Loucy (cell line): ENCODE data around the gene PCSK9.

Experiments used
- H2AFZ ChIP-seq: fragments of 200-600 bp; sonication (generic); 2 replicates; pipeline ENCODE4 v1.6.0; 2016; ENCODE audit warnings: antibody characterized with exemption, mild to moderate bottlenecking, low read length, moderate library complexity
- H3F3A ChIP-seq: fragments of 200-600 bp; 2 replicates; pipeline ENCODE4 v1.6.0; 2016; ENCODE audit warnings: antibody characterized with exemption, low read depth, mild to moderate bottlenecking
- H3K27me3 ChIP-seq: fragments of 200-600 bp; sonication (generic); 2 replicates; pipeline ENCODE4 v1.6.1; 2014; ENCODE audit warnings: low read length, mild to moderate bottlenecking; ENCODE audit not compliant: insufficient read depth, poor library complexity, severe bottlenecking
- H3K36me3 ChIP-seq: fragments of 200-600 bp; sonication (generic); 2 replicates; pipeline ENCODE4 v1.6.1; 2016; ENCODE audit warnings: low read length; ENCODE audit not compliant: insufficient read depth
- H3K4me1 ChIP-seq: fragments of 200-600 bp; sonication (generic); 2 replicates; pipeline ENCODE4 v1.5.1; 2014; ENCODE audit warnings: low read length, mild to moderate bottlenecking; ENCODE audit not compliant: insufficient read depth, poor library complexity, severe bottlenecking
- H3K4me2 ChIP-seq: fragments of 200-600 bp; sonication (generic); 2 replicates; pipeline ENCODE4 v1.6.0; 2014; ENCODE audit warnings: antibody characterized with exemption, low read length, low read depth, mild to moderate bottlenecking; ENCODE audit not compliant: poor library complexity, severe bottlenecking
- H3K4me3 ChIP-seq: fragments of 200-600 bp; sonication (generic); 2 replicates; pipeline ENCODE4 v1.5.1; 2014; ENCODE audit warnings: low read length, mild to moderate bottlenecking, mixed read lengths; ENCODE audit not compliant: poor library complexity, severe bottlenecking
- H3K79me2 ChIP-seq: fragments of 200-600 bp; sonication (generic); 2 replicates; pipeline ENCODE4 v1.6.1; 2014; ENCODE audit warnings: low read length; ENCODE audit not compliant: insufficient read depth
- H3K9ac ChIP-seq: fragments of 200-600 bp; sonication (generic); 2 replicates; pipeline ENCODE4 v1.6.0; 2014; ENCODE audit warnings: mild to moderate bottlenecking, low read depth, low read length, moderate library complexity; ENCODE audit not compliant: poor library complexity, severe bottlenecking
- H3K9me2 ChIP-seq: fragments of 200-600 bp; sonication (generic); replicated peaks from 2 replicates; pipeline ENCODE4 v1.6.1; 2016; ENCODE audit warnings: low read depth, low read length, mixed read lengths
- H3K9me3 ChIP-seq: fragments of 200-600 bp; sonication (generic); 2 replicates; pipeline ENCODE4 v1.6.1; 2014; ENCODE audit warnings: mild to moderate bottlenecking, antibody characterized with exemption, low read length, low read depth; ENCODE audit not compliant: insufficient read depth
- H4K20me1 ChIP-seq: fragments of 200-600 bp; sonication (generic); 2 replicates; pipeline ENCODE4 v1.6.0; 2014; ENCODE audit warnings: antibody characterized with exemption, low read length, mild to moderate bottlenecking; ENCODE audit not compliant: insufficient read depth, poor library complexity, severe bottlenecking
- CTCF ChIP-seq: fragments of 200-600 bp; sonication (generic); conservative IDR thresholded peaks from 2 replicates; pipeline ENCODE4 v1.5.1; 2014; ENCODE audit warnings: mild to moderate bottlenecking, antibody characterized with exemption, low read length
- EZH2phosphoT487 ChIP-seq: fragments of 200-600 bp; IDR thresholded peaks from 2 replicates; pipeline ENCODE4 v1.6.1; 2018; ENCODE audit warnings: antibody characterized with exemption, mild to moderate bottlenecking, moderate library complexity, borderline replicate concordance

PCSK9 gene

DNA sequence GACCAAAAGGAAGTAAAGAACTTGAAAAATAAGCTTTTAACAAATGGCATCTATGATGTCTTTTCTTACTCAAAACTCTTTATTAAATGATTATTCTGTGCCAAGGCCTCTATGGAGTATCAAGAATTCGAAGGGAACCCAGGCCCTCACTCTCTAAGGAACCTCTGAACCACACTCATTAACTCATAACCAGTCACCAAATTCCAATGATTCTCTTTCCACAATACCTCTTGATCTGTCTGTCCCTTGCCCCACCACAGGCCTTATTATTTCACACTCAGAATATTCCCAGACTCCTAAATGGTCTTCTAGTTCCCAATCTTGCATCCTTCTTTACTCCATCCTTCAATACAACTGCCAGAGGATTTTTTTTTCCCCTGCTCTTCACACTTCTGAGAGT lies 37.0 kb downstream of the PCSK9 start:
- H3K27me3 ChIP-seq, result no peaks in the 10 kb centered on the region
- H3F3A ChIP-seq, result no peaks in the 10 kb centered on the region
- TF ChIP-seq CTCF (no peak), EZH2phosphoT487 (no peak)
- no peak overlapping the region for H2AFZ ChIP-seq
- H3K4me2 ChIP-seq, result no peak overlapping the region
- H4K20me1 ChIP-seq, result no peaks in the 10 kb centered on the region
- no peak overlapping the region for H3K4me3 ChIP-seq
- no peak overlapping the region for H3K9ac ChIP-seq
- H3K4me1 ChIP-seq, result no peaks in the 10 kb centered on the region
- H3K9me2 ChIP-seq, result no peaks in the 10 kb centered on the region
- no peaks in the 10 kb centered on the region for H3K9me3 ChIP-seq
- H3K79me2 ChIP-seq, result no peaks in the 10 kb centered on the region
- H3K36me3 ChIP-seq, result peaks cover 99% of the 10 kb centered on the region

DNA sequence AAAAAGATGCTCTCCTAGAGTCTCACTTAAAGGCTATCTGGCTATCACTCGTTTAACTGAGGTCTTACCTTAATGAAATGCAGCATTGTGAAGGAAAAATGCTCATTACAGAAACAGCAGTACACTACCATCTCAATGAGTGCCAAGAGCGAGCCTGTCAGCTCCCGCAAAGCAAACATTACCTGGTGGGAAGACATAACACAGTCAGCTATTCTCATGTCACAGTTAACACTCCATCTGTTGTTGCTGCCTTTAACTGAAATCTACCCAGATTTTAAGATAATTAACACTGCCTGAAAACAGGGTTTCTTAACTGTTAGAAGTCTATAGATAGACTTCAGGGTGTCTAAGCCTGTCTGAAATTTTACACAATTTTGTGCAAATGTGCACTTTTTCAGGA lies 39.1 kb downstream of the PCSK9 start:
- TF ChIP-seq CTCF, result no peak
- no peaks in the 10 kb centered on the region for H4K20me1 ChIP-seq
- H3K9me2 ChIP-seq, result no peaks in the 10 kb centered on the region
- no peaks in the 10 kb centered on the region for H3K9me3 ChIP-seq
- no peaks in the 10 kb centered on the region for H3F3A ChIP-seq
- H3K27me3 ChIP-seq, result no peaks in the 10 kb centered on the region
- no peak overlapping the region for H3K4me2 ChIP-seq
- no peak overlapping the region for H3K4me3 ChIP-seq
- no peak overlapping the region for H2AFZ ChIP-seq
- no peak overlapping the region for H3K9ac ChIP-seq
- no peaks in the 10 kb centered on the region for H3K79me2 ChIP-seq
- peaks cover 99% of the 10 kb centered on the region for H3K36me3 ChIP-seq
- no peaks in the 10 kb centered on the region for H3K4me1 ChIP-seq

DNA sequence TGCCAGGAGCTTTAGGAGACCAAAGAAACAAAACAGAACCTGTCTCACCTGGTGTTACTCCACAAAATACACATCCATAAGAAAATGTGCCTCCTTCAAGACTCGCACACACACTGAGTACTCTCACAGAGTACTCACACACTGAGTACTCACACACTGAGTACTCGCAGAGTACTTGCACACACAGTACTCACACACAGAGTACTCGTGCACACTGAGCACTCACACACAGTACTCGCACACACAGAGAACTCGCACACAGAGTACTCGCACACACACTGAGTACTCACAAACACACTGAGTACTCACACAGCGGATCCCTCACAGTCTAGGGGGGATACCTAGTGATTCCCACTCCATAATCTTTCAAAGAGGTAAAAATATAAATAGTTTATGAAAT lies 40.3 kb downstream of the PCSK9 start:
- Histone ChIP-seq H3K27me3 (no peaks in the 10 kb centered on the region), H3K79me2 (no peaks in the 10 kb centered on the region), H4K20me1 (no peaks in the 10 kb centered on the region), H3K9me2 (no peaks in the 10 kb centered on the region), H3K4me3 (no peak overlapping the region), H2AFZ (no peak overlapping the region), H3K4me1 (no peaks in the 10 kb centered on the region), H3F3A (no peaks in the 10 kb centered on the region), H3K36me3 (peaks cover 100% of the 10 kb centered on the region), H3K9me3 (no peaks in the 10 kb centered on the region), H3K4me2 (no peak overlapping the region), H3K9ac (no peak overlapping the region)
- no peak for TF ChIP-seq EZH2phosphoT487
- no peak for TF ChIP-seq CTCF
